Stromal cell of bone marrow (primary cell): Measurements from ENCODE around the gene ABHD18.

Experiments used
- DNase-seq: peaks from one replicate; pipeline ENCODE4 v3.0.0-alpha.2; 2012; ENCODE audit warnings: low read depth

ABHD18 gene

DNA sequence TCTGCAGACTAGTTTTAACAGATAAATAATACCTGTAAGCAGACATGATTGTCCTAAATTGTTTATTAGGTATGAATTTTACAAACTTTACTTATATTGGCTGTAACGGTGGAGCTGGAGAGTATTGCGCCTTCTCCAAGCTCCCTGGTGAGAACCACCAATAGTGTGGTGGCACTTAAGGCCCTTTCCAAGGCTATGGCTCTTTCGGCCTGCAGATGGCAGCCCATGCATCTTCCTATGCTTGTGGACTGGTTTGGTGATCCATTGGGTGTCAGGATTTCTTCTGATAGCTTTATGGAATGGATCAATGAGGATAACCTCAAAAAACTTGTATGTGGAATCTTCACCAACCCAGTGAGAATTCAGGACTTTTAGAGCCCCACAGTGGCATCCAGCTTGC lies 103.7 kb downstream of the ABHD18 start:
- peak; percentile 4 for DNase-seq

DNA sequence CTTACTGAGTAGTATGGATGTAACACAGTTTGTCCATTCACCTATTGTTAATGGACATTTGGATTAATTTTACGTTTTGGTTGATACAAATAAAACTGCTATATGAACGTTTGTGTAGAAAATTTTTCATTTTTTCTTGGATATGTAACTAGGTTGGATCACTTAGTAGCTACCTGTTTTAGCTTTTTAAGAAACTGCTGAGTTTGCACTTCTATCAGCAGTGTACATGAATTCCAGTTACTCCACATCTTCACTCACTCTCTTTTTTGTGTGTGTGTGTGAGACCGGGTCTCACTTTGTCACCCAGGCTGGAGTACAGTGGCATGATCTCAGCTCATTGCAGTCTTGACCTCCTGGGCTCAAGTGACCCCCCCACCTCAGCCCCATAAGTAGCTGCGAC lies 111.3 kb downstream of the ABHD18 start:
- DNase-seq: no peak
